ENCODE results near the gene FKBP5.

- TF ChIP-seq, protein P1, sequence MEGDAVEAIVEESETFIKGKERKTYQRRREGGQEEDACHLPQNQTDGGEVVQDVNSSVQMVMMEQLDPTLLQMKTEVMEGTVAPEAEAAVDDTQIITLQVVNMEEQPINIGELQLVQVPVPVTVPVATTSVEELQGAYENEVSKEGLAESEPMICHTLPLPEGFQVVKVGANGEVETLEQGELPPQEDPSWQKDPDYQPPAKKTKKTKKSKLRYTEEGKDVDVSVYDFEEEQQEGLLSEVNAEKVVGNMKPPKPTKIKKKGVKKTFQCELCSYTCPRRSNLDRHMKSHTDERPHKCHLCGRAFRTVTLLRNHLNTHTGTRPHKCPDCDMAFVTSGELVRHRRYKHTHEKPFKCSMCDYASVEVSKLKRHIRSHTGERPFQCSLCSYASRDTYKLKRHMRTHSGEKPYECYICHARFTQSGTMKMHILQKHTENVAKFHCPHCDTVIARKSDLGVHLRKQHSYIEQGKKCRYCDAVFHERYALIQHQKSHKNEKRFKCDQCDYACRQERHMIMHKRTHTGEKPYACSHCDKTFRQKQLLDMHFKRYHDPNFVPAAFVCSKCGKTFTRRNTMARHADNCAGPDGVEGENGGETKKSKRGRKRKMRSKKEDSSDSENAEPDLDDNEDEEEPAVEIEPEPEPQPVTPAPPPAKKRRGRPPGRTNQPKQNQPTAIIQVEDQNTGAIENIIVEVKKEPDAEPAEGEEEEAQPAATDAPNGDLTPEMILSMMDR (IDR thresholded peaks at IDR 0.05; ENCODE audit: insufficient read depth, low read depth, low read length) = no peak
- no peak for TF ChIP-seq EZH2 (IDR thresholded peaks at IDR 0.05; ENCODE audit: insufficient read depth, low read length)
Measured at GRCh38 chr6:35635601-35636597, 52.8 kb downstream of the FKBP5 start.

Measured in astrocyte (in vitro differentiated cells and primary cell).